Kidney capillary endothelial cell (primary cell): Measurements from ENCODE around the gene SSBP4.

Source experiments
- DNase-seq: peaks from one replicate; pipeline ENCODE4 v3.0.0-alpha.2; 2018; ENCODE audit warnings: low spot score

Gene SSBP4

GRCh38 chr19:18433735-18434398 lies 14.7 kb downstream of the SSBP4 start:
- DNase-seq = no peak

- DNase-seq = no peak
Observed at GRCh38 chr19:18434411-18435175, 15.4 kb downstream of the SSBP4 start.

GRCh38 chr19:18435178-18435841 lies 16.1 kb downstream of the SSBP4 start:
- DNase-seq = no peak

DNA sequence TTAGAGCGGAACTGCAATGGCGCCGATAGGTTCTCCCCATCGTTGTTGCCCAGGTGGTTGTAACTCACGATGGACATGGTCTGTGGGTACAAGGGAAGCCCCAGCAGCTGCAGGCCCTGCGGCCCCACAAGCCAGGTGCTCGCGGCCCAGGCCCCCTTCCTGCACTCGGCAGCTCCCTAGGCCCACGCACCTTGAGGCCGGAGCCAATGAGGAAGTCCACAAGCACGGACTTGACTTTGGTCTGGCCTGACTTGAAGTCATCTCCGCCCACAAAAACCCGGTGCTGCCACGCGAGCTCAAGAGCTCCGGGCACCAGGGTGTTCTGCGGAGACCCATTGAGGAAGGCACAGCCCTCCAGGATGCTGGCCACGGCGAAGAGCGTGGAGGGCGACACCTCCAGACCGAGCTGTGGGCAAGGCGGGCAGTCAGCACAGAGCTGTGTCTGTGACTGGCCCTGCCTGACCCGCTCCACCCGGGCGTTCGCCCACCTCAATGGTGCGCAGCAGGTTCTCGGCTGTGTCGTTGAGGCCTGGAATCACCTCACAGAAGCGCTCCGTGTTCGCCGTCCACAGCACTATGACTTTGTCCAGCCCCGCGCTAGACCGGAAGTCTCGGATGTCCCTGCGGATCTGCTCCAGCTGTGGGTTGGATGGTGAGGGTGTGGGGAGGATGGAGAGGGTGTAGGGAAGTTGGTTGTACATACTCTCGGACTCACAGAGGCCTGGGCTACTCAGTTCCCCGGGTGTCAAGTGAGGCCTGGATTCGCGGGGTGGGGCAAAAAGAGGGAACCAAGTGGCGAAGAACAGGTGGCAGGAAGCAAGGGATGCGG lies 16.9 kb downstream of the SSBP4 start:
- DNase-seq = no peak

GRCh38 chr19:18436671-18437490 lies 17.7 kb downstream of the SSBP4 start:
- peak; percentile 71 for DNase-seq

GRCh38 chr19:18437491-18438330 lies 18.5 kb downstream of the SSBP4 start, which contains the start of gene ISYNA1:
ISYNA1 (minus strand) TSS chr19:18438133; CDS start chr19:18437979, 154 bp downstream.
- no peak for DNase-seq

DNA sequence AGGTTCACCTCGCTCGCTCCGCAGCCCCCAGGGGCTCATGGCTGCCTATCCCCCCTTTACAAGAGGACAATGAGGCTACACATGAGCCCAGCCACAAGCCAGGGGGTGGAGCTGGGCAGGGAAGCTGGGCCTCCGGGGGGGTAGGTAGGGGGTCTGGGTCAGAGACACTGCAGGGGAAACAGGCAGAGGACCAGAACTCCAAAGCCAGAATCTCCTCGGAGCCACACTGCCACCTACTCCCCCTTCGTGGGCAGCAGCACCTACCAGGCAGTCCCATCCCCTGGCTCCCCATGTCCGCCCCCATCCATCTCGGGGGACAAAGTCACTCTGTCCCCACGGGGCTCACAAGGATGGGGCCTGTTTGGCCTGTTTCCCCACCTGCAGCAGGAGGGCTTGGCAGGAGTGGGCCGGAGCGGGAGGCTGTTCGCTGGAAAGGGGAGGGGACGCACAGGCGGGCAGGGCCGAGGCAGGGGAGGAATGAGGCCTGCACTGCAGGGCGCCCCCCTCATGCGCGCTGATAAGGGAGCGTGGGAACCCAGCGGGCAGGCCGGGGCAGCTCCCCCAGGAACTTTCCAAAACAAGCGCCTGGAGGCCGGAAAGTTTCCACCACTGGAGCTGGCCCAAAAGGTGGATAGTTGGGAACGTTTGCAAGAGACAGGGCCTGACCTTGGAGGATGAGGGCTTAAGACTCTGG lies 19.3 kb downstream of the SSBP4 start:
- no peak for DNase-seq

- no peak for DNase-seq
Observed at GRCh38 chr19:18439025-18439909, 20.1 kb downstream of the SSBP4 start.

DNA sequence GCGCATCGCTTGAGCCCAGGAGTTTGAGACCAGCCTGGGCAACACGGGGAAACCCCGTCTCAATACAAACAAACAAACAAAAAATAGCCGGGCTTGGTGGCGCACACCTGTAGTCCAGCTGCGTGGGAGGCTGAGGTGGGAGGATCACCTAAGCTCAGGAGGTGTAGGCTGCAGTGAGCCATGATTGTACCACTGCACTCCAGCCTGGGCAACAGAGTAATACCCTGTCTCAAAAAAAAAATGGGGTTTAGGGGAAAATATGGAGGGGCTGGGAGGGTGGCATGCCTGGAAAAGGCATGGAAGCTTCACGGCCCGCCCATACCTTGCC lies 20.7 kb downstream of the SSBP4 start:
- DNase-seq = no peak

DNA sequence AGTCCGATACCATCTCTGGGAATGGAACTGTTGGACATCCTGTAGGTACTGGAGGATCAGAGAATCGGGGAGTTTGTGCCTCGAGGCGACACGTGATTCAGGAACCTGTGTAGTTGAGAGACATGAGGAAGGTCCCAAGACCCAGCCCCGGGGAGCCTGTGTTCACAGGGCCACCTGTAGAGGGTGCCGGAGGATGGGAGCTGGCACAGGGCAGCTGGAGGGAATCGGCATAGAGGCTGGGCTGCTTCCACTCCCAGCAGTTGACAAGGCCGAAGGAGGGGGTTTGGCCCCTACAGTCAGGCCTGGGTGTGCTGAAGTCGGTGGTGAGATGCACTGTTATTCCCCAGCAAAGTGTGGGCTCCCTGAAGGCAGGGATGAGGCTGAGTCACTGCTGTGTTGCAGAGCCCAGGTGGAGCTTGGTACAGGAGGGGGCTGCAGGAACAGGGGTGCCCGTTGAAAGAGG lies 21.2 kb downstream of the SSBP4 start:
- DNase-seq = no peak

GRCh38 chr19:18440936-18441803 lies 22.0 kb downstream of the SSBP4 start:
- DNase-seq = no peak

DNA sequence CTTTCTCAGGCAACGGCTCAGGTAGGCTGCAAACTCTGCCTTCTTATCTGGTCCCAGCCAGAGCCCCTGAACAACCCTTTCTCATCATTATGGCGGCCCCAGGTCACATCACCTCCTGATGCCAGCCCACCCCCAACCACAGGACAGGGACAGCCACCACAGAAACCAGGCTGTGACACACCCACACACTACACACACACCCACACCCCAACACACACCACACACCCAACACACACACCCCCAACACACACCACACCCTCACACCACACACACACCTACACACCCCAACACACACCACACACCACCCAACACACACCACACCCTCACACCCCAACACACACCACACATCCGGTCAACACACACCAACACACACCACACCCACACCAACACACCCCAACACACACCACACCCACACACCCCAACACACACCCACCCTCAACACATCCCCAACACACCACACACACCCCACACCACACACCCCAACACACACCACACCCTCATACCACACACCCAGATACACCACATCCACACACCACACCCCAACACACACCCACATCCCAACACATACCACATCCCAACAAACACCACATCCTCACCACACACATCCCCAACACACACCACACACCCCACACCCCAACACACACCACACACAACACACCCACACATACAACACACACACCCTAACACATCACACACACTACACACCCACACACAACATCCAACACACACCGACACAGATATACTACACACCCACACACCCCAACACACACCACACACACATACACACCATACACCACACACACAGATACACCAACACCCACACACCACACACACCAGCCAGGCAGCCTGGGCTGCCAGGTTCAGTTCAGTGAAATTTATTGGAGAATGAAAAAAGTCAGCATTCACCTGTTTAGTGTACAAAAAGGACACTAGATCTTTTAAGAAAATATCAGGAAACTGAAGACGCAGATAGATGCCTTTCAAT lies 22.9 kb downstream of the SSBP4 start:
- DNase-seq = no peak

DNA sequence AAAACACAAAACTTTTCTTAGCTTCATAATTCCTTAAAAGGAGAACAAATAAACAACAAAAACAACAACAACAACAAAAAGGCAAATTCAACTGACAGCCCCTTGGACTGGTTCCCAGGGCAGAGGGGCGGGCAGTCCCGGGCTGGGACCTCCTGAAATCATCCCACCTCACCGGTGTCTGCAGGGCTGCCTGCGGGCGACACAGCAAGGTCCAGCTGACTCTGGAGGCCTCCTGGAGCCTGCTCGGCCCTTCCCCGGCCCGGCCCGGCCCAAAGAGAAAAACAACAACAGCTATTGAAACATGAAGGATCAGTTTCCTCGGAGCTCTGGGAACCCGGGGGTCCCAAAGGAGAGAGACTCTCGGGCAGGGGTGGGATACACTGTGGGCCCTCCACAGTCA lies 23.7 kb downstream of the SSBP4 start:
- no peak for DNase-seq

GRCh38 chr19:18443406-18443805 lies 24.2 kb downstream of the SSBP4 start:
- no peak for DNase-seq

DNA sequence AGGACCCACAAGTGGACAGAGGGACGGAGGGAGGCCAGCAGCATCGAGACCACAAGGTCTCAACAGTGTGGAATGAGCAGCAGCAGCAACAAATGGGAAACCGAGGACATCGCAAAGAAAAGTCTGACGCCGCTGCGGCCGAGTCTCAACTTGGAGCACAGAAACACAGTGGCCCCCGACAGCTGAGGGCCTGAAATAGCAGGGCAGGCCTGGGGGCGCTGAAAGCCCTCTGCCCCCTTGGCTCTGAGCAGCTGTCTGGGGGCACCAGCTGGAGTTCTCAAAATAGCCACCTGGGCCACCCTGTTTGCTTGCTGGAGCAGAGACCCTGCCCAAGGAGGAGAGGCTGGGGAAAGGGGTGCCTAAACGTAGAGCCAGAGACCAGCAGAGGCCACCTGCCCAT lies 24.6 kb downstream of the SSBP4 start:
- DNase-seq = no peak

GRCh38 chr19:18444513-18444912 lies 25.3 kb downstream of the SSBP4 start:
- DNase-seq = no peak
